Upper lobe of right lung (tissue), 1 donor: ENCODE measurements around the gene INPP5A. TPM values are rescaled to one million over a fixed set of nuclear protein-coding genes. Genes with fewer than 3 reads are reported as not detected.

Source experiments
- ATAC-seq: fragments of 200-7000 bp; cut with Tn5 transposase; one replicate; pipeline ENCODE4 v1.9.1; 2020; ENCODE audit warnings: mild to moderate bottlenecking, moderate library complexity
- DNase-seq: peaks from one replicate; pipeline ENCODE4 v3.0.0-alpha.2; 2020
- H3K27ac ChIP-seq: fragments of 200-600 bp; one replicate; pipeline ENCODE4 v1.8.0; 2022
- H3K27me3 ChIP-seq: fragments of 200-600 bp; one replicate; pipeline ENCODE4 v1.8.0; 2022; ENCODE audit warnings: mild to moderate bottlenecking
- H3K36me3 ChIP-seq: fragments of 200-600 bp; one replicate; pipeline ENCODE4 v1.8.0; 2022
- H3K4me1 ChIP-seq: fragments of 200-600 bp; one replicate; pipeline ENCODE4 v1.8.0; 2022
- H3K4me3 ChIP-seq: fragments of 200-600 bp; one replicate; pipeline ENCODE4 v1.8.0; 2022; ENCODE audit warnings: mild to moderate bottlenecking
- H3K9me3 ChIP-seq: fragments of 200-600 bp; one replicate; pipeline ENCODE4 v1.8.0; 2022
- CTCF ChIP-seq: fragments of 200-600 bp; IDR thresholded peaks from one replicate; pipeline ENCODE4 v1.8.0; 2022; ENCODE audit warnings: antibody characterized with exemption
- intact Hi-C: fragments of 100-400 bp; cut with DNase I; formaldehyde crosslinking; loops from one replicate; pipeline ENCODE4 v1.11.0; 2022
- total RNA-seq: library from RNA; stranded (reverse); fragmentation: NEBNext Ultra II Directional; extraction: Animal tissue kit (Norgen Biotek cat#: 25700); gene quantifications from one replicate; pipeline ENCODE4 v1.2.1, GENCODE V29; 2021
- donor health status: DM: no; HTN: yes; CAD: no; lungs with severe emphysema.

INPP5A gene
- total RNA-seq, 1 donor from 2014 or later = 38.3 TPM

GRCh38 chr10:132603851-132604533, 66.4 kb downstream of the INPP5A start:
- Histone ChIP-seq H3K27ac (no peak overlapping the region), H3K9me3 (peaks cover 4% of the 10 kb centered on the region), H3K4me1 (peaks cover 12% of the 10 kb centered on the region), H3K36me3 (no peaks in the 10 kb centered on the region), H3K4me3 (no peak overlapping the region), H3K27me3 (no peaks in the 10 kb centered on the region)
- intact Hi-C loops = no loop called here
- ATAC-seq (no peak), DNase-seq (no peak)
- no peak for TF ChIP-seq CTCF

GRCh38 chr10:132604686-132605085, 67.1 kb downstream of the INPP5A start:
- no peaks in the 10 kb centered on the region for H3K36me3 ChIP-seq
- intact Hi-C loops = no loop called here
- H3K27ac ChIP-seq = no peak overlapping the region
- DNase-seq (no peak), ATAC-seq (no peak)
- H3K27me3 ChIP-seq = no peaks in the 10 kb centered on the region
- H3K9me3 ChIP-seq = peaks cover 4% of the 10 kb centered on the region
- no peak for TF ChIP-seq CTCF
- peaks cover 12% of the 10 kb centered on the region for H3K4me1 ChIP-seq
- no peak overlapping the region for H3K4me3 ChIP-seq

GRCh38 chr10:132605390-132605789, 67.8 kb downstream of the INPP5A start:
- peaks cover 12% of the 10 kb centered on the region for H3K4me1 ChIP-seq
- TF ChIP-seq CTCF = no peak
- ATAC-seq (no peak), DNase-seq (no peak)
- no peaks in the 10 kb centered on the region for H3K36me3 ChIP-seq
- H3K27me3 ChIP-seq = no peaks in the 10 kb centered on the region
- intact Hi-C loops = no loop called here
- H3K9me3 ChIP-seq = peaks cover 2% of the 10 kb centered on the region
- no peak overlapping the region for H3K4me3 ChIP-seq
- no peak overlapping the region for H3K27ac ChIP-seq

DNA sequence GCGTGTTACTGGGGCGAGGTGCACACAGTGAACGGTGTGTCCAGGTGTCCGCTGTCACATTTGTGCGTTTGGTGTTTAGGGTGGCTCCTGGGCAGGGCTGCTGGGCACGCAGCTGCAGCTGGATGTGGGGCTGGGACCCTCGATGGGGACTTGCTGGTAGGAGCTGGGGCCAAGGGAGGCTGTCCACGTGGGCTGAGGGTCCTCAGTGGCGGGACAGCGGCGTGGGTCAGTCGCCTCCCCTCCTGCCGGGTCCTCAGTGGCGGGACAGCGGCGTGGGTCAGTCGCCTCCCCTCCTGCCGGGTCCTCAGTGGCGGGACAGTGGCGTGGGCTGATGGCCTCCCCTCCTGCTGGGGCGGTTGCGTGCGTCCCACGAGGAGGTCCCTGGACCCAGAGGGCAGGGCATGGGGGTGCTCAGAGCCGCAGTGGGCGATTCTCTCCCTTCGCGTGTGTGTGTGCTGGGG, 68.5 kb downstream of the INPP5A start:
- no peaks in the 10 kb centered on the region for H3K27me3 ChIP-seq
- H3K27ac ChIP-seq = no peak overlapping the region
- peaks cover 12% of the 10 kb centered on the region for H3K4me1 ChIP-seq
- TF ChIP-seq CTCF = no peak
- intact Hi-C loops = no loop called here
- no peaks in the 10 kb centered on the region for H3K9me3 ChIP-seq
- DNase-seq (no peak), ATAC-seq (no peak)
- H3K4me3 ChIP-seq = no peak overlapping the region
- H3K36me3 ChIP-seq = no peaks in the 10 kb centered on the region

- Histone ChIP-seq H3K4me1 (peaks cover 12% of the 10 kb centered on the region), H3K9me3 (no peaks in the 10 kb centered on the region), H3K4me3 (no peak overlapping the region), H3K27me3 (no peaks in the 10 kb centered on the region), H3K27ac (no peak overlapping the region), H3K36me3 (no peaks in the 10 kb centered on the region)
- intact Hi-C loops = no loop called here
- no peak for ATAC-seq
- TF ChIP-seq CTCF = no peak
- no peak for DNase-seq
These were observed 69.1 kb downstream of the INPP5A start for GRCh38 chr10:132606536-132607316.
